ENCODE measurements around the gene MAGI1.

- TF ChIP-seq CTCF (IDR thresholded peaks at IDR 0.05): no peak
- TF ChIP-seq POLR2A (IDR thresholded peaks at IDR 0.05): no peak
These were observed 245.1 kb downstream of the MAGI1 start for GRCh38 chr3:65793495-65794200.
